ENCODE results near the gene RTL1. TPM values are rescaled to one million over a fixed set of nuclear protein-coding genes. Genes with fewer than 3 reads are reported as not detected.

Gene RTL1
- total RNA-seq, 1 experiment from 2014 or later = not detected

- Histone ChIP-seq H3K9me2 (replicated peaks; ENCODE audit: insufficient read depth, low read length) (no peaks in the 10 kb centered on the region), H3K27ac (ENCODE audit: low read length) (no peak overlapping the region), H2AFZ (ENCODE audit: low read length) (no peak overlapping the region), H3K9ac (ENCODE audit: low read length) (no peak overlapping the region), H3K4me3 (ENCODE audit: low read length) (no peak overlapping the region), H4K20me1 (ENCODE audit: insufficient read depth, low read depth, low read length) (no peaks in the 10 kb centered on the region), H3K36me3 (ENCODE audit: insufficient read depth, low read length) (no peaks in the 10 kb centered on the region), H3K4me2 (ENCODE audit: low read depth, low read length, poor library complexity, severe bottlenecking) (no peak overlapping the region), H3K9me3 (ENCODE audit: low read length) (no peaks in the 10 kb centered on the region), H3K27me3 (ENCODE audit: low read length) (no peaks in the 10 kb centered on the region), H3K79me2 (ENCODE audit: low read length) (no peaks in the 10 kb centered on the region), H3K4me1 (ENCODE audit: low read length) (no peaks in the 10 kb centered on the region)
- DNase-seq = no peak
These were observed 67.8 kb downstream of the RTL1 start for GRCh38 chr14:100835548-100836310.

GRCh38 chr14:100834794-100835547, 68.6 kb downstream of the RTL1 start:
- no peak overlapping the region for H3K27ac ChIP-seq (ENCODE audit: low read length)
- no peaks in the 10 kb centered on the region for H3K36me3 ChIP-seq (ENCODE audit: insufficient read depth, low read length)
- DNase-seq = no peak
- no peak overlapping the region for H3K4me3 ChIP-seq (ENCODE audit: low read length)
- H3K79me2 ChIP-seq (ENCODE audit: low read length) = no peaks in the 10 kb centered on the region
- no peaks in the 10 kb centered on the region for H3K9me2 ChIP-seq (replicated peaks; ENCODE audit: insufficient read depth, low read length)
- no peak overlapping the region for H3K9ac ChIP-seq (ENCODE audit: low read length)
- no peak overlapping the region for H3K4me2 ChIP-seq (ENCODE audit: low read depth, low read length, poor library complexity, severe bottlenecking)
- H3K9me3 ChIP-seq (ENCODE audit: low read length) = no peaks in the 10 kb centered on the region
- no peaks in the 10 kb centered on the region for H4K20me1 ChIP-seq (ENCODE audit: insufficient read depth, low read depth, low read length)
- no peak overlapping the region for H2AFZ ChIP-seq (ENCODE audit: low read length)
- no peaks in the 10 kb centered on the region for H3K4me1 ChIP-seq (ENCODE audit: low read length)
- no peaks in the 10 kb centered on the region for H3K27me3 ChIP-seq (ENCODE audit: low read length)

GRCh38 chr14:100834082-100834793, 69.3 kb downstream of the RTL1 start:
- Histone ChIP-seq H3K4me1 (ENCODE audit: low read length) (no peaks in the 10 kb centered on the region), H3K4me3 (ENCODE audit: low read length) (no peak overlapping the region), H3K9me3 (ENCODE audit: low read length) (no peaks in the 10 kb centered on the region), H3K27me3 (ENCODE audit: low read length) (no peaks in the 10 kb centered on the region), H3K36me3 (ENCODE audit: insufficient read depth, low read length) (no peaks in the 10 kb centered on the region), H4K20me1 (ENCODE audit: insufficient read depth, low read depth, low read length) (no peaks in the 10 kb centered on the region), H3K79me2 (ENCODE audit: low read length) (no peaks in the 10 kb centered on the region), H3K27ac (ENCODE audit: low read length) (no peak overlapping the region), H3K9ac (ENCODE audit: low read length) (no peak overlapping the region), H2AFZ (ENCODE audit: low read length) (no peak overlapping the region), H3K9me2 (replicated peaks; ENCODE audit: insufficient read depth, low read length) (no peaks in the 10 kb centered on the region), H3K4me2 (ENCODE audit: low read depth, low read length, poor library complexity, severe bottlenecking) (no peak overlapping the region)
- no peak for DNase-seq

GRCh38 chr14:100832311-100832960, 71.1 kb downstream of the RTL1 start:
- Histone ChIP-seq H4K20me1 (ENCODE audit: insufficient read depth, low read depth, low read length) (no peaks in the 10 kb centered on the region), H3K4me2 (ENCODE audit: low read depth, low read length, poor library complexity, severe bottlenecking) (no peak overlapping the region), H3K27me3 (ENCODE audit: low read length) (no peaks in the 10 kb centered on the region), H3K9me2 (replicated peaks; ENCODE audit: insufficient read depth, low read length) (no peaks in the 10 kb centered on the region), H3K4me1 (ENCODE audit: low read length) (no peaks in the 10 kb centered on the region), H2AFZ (ENCODE audit: low read length) (no peak overlapping the region), H3K4me3 (ENCODE audit: low read length) (no peak overlapping the region), H3K36me3 (ENCODE audit: insufficient read depth, low read length) (no peaks in the 10 kb centered on the region), H3K9me3 (ENCODE audit: low read length) (no peaks in the 10 kb centered on the region; the same call in 1 of the 2 replicates), H3K9ac (ENCODE audit: low read length) (no peak overlapping the region), H3K27ac (ENCODE audit: low read length) (no peak overlapping the region), H3K79me2 (ENCODE audit: low read length) (no peaks in the 10 kb centered on the region)
- no peak for DNase-seq

GRCh38 chr14:100830681-100831080, 72.8 kb downstream of the RTL1 start:
- no peak for DNase-seq
- no peaks in the 10 kb centered on the region for H3K9me2 ChIP-seq (replicated peaks; ENCODE audit: insufficient read depth, low read length)
- no peak overlapping the region for H2AFZ ChIP-seq (ENCODE audit: low read length)
- no peaks in the 10 kb centered on the region for H3K79me2 ChIP-seq (ENCODE audit: low read length)
- H3K4me3 ChIP-seq (ENCODE audit: low read length) = no peak overlapping the region
- peaks cover 4% of the 10 kb centered on the region for H3K9me3 ChIP-seq (ENCODE audit: low read length)
- no peak overlapping the region for H3K9ac ChIP-seq (ENCODE audit: low read length)
- no peak overlapping the region for H3K4me2 ChIP-seq (ENCODE audit: low read depth, low read length, poor library complexity, severe bottlenecking)
- no peaks in the 10 kb centered on the region for H3K4me1 ChIP-seq (ENCODE audit: low read length)
- no peaks in the 10 kb centered on the region for H4K20me1 ChIP-seq (ENCODE audit: insufficient read depth, low read depth, low read length)
- H3K27ac ChIP-seq (ENCODE audit: low read length) = no peak overlapping the region
- H3K36me3 ChIP-seq (ENCODE audit: insufficient read depth, low read length) = no peaks in the 10 kb centered on the region
- H3K27me3 ChIP-seq (ENCODE audit: low read length) = no peaks in the 10 kb centered on the region

Small RNA genes lying within 50 kb of the gene (small RNA-seq; reads per million reads assigned to genes)
- gene MIR127 (not detected), gene MIR136 (not detected), gene MIR337 (not detected), gene MIR370 (not detected), gene MIR431 (not detected), gene MIR432 (not detected), gene MIR433 (not detected), gene MIR493 (not detected), gene RF02145 (not detected), gene SNORD112 (not detected), gene SNORD113-1 (not detected), gene SNORD113-2 (not detected), gene SNORD113-3 (not detected), gene SNORD113-4 (not detected), gene SNORD113-5 (not detected), gene SNORD113-6 (not detected), gene SNORD113-7 (not detected), gene SNORD113-8 (not detected), gene SNORD113-9 (not detected), gene SNORD114-1 (not detected), gene SNORD114-2 (not detected), gene SNORD114-3 (not detected)

Other genes starting within 250 kb of the RTL1 start
- gene DLK1, start 176.8 kb downstream of the RTL1 start, total RNA-seq (2014; rRNA removed; shearing (Covaris generic); ENCODE audit: low replicate concordance) = not detected in 2 replicates
- not detected in 2 replicates for gene MEG3, start 77.6 kb downstream of the RTL1 start, total RNA-seq (2014; rRNA removed; shearing (Covaris generic); ENCODE audit: low replicate concordance)